OCI-LY1 (cell line): ENCODE data around the gene PUM2.

Source experiments
- EZH2 ChIP-seq: fragments of 200-600 bp; sonication (generic), shearing (Covaris generic); IDR thresholded peaks from 2 replicates; pipeline ENCODE4 v1.8.0; 2017; ENCODE audit warnings: borderline replicate concordance, mixed run types, mild to moderate bottlenecking, antibody characterized with exemption, low read length, moderate library complexity, mixed read lengths
- TF ChIP-seq, protein P1 (sequence below): fragments of 200-600 bp; sonication (generic), shearing (Covaris generic); IDR thresholded peaks from 2 replicates; pipeline ENCODE4 v1.5.1; 2017; ENCODE audit warnings: mild to moderate bottlenecking, antibody characterized with exemption, low read length, moderate library complexity, mixed read lengths

- TF ChIP-seq EZH2, result no peak
- TF ChIP-seq, protein P1, sequence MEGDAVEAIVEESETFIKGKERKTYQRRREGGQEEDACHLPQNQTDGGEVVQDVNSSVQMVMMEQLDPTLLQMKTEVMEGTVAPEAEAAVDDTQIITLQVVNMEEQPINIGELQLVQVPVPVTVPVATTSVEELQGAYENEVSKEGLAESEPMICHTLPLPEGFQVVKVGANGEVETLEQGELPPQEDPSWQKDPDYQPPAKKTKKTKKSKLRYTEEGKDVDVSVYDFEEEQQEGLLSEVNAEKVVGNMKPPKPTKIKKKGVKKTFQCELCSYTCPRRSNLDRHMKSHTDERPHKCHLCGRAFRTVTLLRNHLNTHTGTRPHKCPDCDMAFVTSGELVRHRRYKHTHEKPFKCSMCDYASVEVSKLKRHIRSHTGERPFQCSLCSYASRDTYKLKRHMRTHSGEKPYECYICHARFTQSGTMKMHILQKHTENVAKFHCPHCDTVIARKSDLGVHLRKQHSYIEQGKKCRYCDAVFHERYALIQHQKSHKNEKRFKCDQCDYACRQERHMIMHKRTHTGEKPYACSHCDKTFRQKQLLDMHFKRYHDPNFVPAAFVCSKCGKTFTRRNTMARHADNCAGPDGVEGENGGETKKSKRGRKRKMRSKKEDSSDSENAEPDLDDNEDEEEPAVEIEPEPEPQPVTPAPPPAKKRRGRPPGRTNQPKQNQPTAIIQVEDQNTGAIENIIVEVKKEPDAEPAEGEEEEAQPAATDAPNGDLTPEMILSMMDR, result no peak
These were observed 149.7 kb downstream of the PUM2 start for GRCh38 chr2:20200697-20201555.
